GM19455 (cell line): ENCODE measurements around the gene OR5H2.
A peak's percentile ranks its signal among the peaks of the same experiment; 100 is the strongest.
"Not testable (repeated sequence)": the region's sequence is repeated elsewhere in the genome, so short reads cannot be mapped to it uniquely, and the experiment has no call there.

Source experiments
- ATAC-seq: cut with Tn5 transposase; IDR thresholded peaks from one replicate; pipeline ENCODE4 v1.9.1; 2021; ENCODE audit not compliant: unreplicated experiment

Gene OR5H2

GRCh38 chr3:98282205-98282604 is at the start of gene OR5H2:
Gene OR5H2 (plus strand): TSS chr3:98282505. CDS start chr3:98282903, 398 bp downstream.
- ATAC-seq = no peak

DNA sequence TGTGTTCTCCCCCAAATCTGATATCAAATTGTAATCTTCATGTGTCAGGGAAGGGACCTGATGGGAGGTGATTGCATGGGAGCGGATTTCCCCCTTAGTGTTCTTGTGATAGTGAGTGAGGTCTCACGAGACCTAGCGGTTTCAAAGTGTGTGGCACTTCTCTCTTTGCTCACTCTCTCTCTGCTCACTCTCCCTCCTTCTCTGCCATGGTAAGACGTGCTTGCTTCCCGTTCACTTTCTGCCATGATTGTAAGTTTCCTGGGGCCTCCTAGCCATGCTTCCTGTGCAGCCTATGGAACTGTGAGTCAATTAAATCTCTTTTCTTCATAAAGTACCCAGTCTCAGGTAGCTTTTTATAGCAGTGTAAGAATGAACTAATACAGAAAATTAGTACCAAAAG is 48.8 kb upstream of the OR5H2 start:
- no peak for ATAC-seq

DNA sequence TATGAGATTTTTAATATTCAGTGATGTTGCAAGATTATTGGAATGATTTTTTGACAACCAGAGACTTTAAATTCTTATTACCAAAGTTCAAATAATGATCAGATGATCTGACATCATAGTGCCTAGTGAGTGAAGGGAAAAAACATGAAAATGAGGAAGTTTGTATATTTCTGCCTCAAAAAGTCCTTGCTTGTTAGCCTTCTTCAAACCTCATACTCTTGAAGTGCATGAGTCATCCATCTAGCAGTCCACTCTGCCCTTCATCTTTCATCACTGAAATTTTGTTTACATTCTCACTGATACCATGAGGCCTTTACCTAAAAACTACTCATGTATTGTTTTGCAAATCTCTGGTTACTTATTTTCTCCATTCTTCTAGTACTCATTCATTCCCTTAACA is 42.2 kb upstream of the OR5H2 start:
- ATAC-seq = no peak

DNA sequence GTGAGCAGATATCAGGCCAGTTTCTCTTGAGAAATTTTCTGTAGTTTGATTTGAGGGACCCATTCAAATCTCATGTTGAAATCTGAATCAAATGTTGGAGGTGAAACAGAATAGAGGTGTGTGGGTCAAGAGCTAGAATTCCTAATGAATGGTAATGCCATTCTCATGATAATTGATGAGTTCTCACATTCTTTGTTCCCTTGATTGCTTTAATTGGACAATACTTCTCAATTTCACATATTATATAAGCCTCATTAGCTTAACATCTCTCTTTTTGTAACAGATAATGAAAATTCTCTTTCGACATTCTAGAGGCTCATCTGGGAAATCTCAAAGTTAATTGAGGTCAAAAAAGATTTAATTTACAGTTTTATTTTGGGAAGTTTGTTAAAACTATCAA is 40.1 kb upstream of the OR5H2 start:
- ATAC-seq = no peak

GRCh38 chr3:98243843-98244242 is 38.5 kb upstream of the OR5H2 start:
- ATAC-seq = no peak

- ATAC-seq = no peak
These were observed 36.2 kb upstream of the OR5H2 start for GRCh38 chr3:98246142-98246541.

DNA sequence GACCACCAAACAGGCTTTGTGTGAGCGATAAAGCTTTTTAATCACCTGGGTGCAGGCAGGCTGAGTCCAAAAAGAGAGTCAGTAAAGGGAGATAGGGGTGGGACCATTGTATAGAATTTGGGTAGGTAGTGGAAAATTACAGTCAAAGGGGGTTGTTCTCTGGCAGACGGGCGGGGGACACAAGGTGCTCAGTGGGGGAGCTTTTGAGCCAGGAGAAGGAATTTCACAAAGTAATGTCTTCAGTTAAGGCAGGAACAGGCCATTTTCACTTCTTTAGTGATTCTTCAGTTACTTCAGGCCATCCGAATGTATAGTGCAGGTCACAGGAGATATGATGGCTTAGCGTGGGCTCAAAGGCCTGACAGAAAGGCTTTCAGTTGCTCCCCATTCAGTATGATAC is 26.3 kb upstream of the OR5H2 start:
- not testable (repeated sequence) for ATAC-seq

DNA sequence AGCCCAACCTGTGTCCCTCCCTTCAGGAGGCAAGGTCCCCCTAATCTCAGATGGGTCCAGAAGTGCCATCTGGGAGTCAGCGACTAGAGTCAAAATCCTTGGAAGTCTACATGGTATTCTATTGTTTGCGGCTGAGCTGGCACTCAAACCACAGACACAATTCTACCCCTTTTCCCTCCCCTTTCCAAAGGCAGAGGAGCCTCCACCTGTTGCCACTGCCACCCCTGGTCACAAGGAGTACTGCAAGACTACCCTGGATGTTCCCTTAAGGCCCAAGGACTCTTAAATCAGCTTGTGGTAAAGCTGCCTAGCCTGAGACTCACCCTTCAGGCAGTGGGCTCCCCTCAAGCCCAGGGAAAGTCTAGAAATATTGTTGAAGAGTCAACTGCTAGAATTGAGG is 22.6 kb upstream of the OR5H2 start:
- ATAC-seq = no peak

- ATAC-seq = no peak
These were observed 20.3 kb upstream of the OR5H2 start for GRCh38 chr3:98262046-98262445.

DNA sequence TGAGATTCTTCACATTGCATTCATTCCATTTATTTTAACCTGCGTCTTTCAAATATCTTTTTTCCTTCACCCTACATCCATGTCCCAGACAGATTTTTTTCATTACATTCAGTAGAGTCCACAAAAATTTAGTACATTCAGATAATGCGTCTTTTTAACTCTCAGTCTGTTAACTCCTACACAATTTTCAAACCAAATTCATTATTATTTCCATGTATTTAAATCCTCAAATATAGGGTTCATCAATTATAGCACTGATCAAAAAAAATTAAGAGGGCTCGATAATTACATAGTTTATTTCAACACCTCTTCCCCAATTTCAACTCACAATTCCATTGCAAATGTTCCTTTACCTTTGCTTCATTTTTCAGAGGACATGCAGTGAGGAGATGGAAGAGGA is 18.4 kb upstream of the OR5H2 start, which contains the start of gene OR5H6:
TSS of gene OR5H6 (plus strand) at position 301 of the 400 bp plus-strand sequence. CDS start at position 390, 89 bp downstream.
- ATAC-seq = no peak

DNA sequence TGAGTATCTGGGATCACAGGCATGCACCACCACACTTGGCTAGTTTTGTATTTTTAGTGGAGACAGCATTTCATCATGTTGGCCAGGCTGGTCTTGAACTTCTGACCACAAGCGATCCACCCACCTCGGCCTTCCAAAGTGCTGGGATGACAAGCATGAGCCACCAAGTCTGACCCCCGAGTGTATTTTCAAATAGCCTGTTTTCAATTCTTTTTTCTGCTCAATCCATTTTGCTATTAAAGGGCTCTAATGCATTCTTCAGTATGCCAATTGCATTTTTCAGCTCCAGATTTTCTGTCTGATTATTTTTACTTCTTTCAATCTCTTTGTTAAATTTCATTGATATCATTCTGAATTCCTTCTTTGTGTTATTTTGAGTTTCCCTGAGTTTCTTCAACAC is 12.5 kb upstream of the OR5H2 start:
- ATAC-seq = no peak

- ATAC-seq = no peak
These were observed 10.2 kb upstream of the OR5H2 start for GRCh38 chr3:98272126-98272525.

DNA sequence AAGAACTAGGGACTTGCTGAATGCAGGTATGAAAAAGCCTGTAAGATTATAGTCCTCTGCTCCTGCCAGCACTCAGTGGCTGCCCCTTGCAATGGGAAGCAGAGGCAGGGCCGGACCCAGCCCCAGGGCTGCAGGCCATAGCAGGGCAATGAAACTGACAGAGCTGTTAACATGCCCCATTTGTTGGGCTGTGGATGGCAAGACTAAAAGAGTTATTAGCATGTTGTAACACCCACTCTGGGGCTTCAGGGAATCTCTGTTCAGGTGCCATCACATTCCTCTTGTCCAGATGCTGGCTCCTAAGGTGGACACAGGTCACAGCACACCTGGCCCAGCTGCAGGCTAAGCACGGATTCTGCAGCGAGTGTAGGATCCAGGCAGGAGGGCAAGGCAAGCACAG is 7.4 kb upstream of the OR5H2 start:
- no peak for ATAC-seq

GRCh38 chr3:98290916-98291315 is 8.6 kb downstream of the OR5H2 start:
- no peak for ATAC-seq

DNA sequence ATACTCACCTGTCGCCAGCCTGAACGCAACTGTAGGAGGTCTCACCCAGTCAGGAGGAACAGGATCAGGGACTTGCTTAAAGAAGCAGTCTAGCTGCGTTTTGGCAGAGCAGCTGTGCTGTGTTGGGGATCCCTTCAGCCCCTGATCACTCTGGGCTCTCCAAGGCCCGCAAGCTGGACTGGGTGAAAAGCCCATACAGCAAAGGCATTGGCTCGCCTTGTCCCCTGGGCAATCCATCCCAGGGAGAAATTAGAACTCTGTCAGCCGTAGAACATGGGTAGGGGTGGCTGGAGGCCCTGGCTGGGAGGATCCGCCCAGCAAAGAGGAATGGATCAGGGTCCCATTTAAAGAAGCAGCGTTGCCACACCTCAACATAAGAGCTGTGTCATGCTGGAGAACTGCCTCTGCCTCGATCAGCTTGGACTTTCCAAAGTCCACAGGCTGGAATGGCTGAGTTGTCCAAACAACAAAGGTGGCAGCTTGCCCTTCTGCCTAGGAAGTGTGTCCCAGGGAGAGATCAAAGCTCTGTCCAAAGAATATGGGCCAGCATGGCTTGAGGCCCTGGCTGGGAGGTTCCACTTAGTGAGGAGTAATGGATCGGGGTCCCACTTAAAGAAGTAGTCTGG is 9.1 kb downstream of the OR5H2 start:
- no peak for ATAC-seq

GRCh38 chr3:98322101-98322500 is 39.8 kb downstream of the OR5H2 start:
- no peak for ATAC-seq

DNA sequence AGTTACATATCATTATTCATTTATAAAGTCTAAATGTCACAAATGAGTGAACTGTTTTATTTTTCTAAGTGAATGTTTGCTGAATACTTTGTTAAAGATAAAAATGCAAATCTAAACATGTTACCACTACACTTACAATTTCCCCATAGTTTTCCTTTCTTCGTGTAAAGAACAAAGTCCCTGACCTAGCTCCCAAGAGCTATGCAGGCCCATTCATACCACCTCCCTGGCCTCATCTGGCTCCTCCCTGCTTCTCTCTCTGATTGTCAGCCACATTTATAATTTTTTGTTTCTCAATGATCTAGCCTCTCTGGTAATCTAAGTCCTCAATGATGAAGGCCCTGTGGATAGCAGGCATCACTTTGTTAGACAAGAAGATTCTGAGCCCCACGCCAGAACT is 40.4 kb downstream of the OR5H2 start:
- no peak for ATAC-seq

- no peak for ATAC-seq
These were observed 41.1 kb downstream of the OR5H2 start for GRCh38 chr3:98323425-98323824.

- no peak for ATAC-seq
These were observed 42.8 kb downstream of the OR5H2 start for GRCh38 chr3:98325055-98325454.

DNA sequence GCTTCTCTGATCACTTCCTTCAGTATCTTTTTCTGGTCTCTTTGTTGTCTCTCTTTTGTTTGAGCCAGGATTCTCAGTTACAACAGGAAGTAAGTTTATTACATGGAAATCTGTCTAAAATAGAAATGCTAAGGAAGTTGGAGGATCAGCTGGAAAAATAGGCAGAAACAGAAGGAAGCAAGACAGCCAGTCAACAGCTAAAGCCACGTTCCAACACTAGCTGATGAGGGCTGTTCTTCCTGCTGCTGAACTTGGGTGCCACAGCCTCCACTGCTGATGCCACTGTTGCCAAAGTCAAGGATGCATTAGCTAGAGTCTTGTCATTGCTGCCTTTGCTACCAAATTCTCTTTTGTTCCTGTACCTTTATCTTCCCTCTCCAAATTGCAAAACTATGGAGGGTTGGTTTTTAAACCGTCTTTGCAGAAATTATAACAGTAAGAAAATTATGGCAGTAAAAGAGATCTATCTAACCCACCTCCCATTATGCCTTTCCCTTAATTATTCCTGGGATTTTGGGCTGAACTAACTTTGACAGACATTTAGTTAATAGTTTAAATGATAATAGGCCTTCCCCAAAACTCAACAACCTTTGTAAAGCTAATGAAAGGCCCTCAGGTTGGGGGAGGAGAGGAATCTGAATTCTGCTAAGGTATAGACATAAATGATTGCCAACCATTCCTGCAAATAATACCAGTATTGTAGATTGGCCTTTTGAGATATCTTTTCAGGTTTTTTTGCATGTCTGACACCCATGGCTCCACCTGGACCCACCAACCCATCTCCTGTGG is 44.0 kb downstream of the OR5H2 start:
- ATAC-seq = no peak

DNA sequence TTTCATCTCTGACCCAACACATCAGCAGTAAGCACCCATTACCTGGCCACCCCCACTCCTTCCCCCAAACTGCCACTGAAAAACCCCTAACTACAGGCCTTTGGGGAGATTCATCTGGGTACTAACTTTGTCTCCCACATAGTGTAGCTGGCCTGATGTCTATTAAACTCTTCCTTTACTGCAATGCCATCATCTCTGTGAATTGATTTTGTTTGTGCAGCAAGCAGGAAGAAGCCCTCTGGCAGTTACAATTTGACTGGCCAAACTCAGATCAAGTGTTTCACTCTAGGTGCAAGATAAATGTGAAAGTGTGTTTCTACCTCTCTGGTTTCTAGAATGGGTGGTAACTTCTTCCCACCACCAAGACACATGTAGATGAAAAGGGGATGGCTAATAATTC is 44.6 kb downstream of the OR5H2 start:
- ATAC-seq = peak; percentile 74

- ATAC-seq = no peak
These were observed 46.6 kb downstream of the OR5H2 start for GRCh38 chr3:98328933-98329332.
